Stimulated activated CD4-positive, alpha-beta T cell treated with anti-CD3 and anti-CD28 coated beads, Interleukin-15, amount 100 ng/mL, for 24 hours (primary cell): ENCODE results near the gene NEURL1B.
A peak's percentile ranks its signal among the peaks of the same experiment; 100 is the strongest.
"Not testable (repeated sequence)": the region's sequence is repeated elsewhere in the genome, so short reads cannot be mapped to it uniquely, and the experiment has no call there.

ENCODE experiments used
- DNase-seq: peaks from one replicate; pipeline ENCODE4 v3.0.0-alpha.2; 2020

Gene NEURL1B

DNA sequence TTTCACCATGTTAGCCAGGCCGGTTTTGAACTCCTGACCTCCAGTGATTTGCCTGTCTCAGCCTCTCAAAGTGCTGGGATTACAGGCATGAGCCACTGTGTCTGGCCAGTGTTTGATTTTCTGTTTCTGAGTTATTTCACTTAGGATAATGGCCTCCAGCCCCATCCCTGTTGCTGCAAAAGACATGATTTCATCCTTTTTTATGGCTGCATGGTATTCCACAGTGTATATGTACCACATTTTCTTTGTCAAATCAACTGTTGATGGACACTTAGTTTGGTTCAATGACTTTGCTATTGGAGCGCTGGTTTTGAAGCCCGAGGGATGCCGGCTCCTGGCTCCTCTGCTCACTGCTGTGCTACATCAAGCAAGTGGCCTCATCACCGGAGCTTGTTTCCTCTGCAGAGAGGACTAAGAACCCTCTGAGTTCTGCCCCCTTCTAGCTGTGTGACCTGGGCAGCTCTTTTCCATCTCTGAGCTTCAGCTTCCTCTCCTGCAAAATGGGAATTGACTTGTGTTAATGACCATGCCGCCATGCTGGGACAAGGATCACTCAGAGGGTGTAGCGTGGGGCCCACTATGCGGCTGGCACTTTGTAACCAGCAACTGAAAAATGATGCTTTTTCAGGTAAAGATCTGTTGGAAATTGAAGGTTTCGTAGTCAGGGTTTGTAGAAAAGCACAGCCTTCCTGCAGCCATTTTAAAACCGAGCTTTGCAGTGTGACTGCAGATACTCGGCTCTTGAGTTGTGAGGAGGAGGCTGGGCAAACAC lies 4.6 kb upstream of the NEURL1B start:
- no peak for DNase-seq

- no peak for DNase-seq
Measured at GRCh38 chr5:172637110-172637580, 3.9 kb upstream of the NEURL1B start.

DNA sequence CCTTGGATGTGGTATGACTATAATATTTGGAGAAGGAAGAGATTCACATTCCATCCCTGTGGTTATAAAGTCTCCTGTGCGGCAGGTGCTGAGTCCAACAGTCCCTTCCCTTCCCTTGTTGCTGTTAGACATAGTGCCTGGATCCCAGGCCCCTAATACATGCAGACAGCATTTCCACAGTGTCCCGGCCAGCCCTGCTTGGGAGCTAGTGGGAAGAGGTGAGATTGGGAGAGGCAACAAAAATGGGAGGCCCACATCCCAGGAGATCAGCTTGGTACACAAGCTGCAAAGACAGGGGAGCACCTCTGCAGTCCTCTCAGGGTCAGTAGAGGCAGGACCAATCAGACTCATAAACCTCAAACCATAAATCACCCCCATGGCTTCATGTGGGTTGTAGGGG lies 3.3 kb upstream of the NEURL1B start:
- DNase-seq = no peak

DNA sequence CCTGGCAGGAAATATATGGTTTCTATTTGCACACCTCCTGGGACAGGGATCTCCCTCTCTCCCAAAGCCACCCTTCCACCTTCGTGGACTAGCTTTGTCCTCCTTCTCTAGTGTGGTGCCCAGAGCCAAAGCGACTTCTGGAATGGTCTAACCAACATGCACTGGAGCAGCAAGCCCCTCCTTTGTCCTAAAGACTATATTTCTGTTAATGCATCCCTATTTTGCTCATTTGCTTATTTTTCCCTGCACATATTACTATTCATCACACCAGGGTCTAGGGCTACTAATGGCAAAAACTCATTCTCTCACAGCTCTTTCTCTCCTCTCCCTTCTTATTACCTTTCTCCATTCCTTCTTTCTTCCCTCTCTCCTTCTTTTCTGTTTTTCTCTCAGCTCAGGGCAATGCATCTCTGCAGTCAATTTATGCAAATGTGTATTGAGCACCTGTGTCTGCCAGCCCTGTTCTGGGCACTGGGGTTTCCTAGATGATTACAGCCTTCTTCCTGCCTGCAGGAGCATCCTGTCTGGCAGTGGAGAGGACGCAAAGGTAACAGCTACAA lies 2.8 kb upstream of the NEURL1B start:
- no peak for DNase-seq

- no peak for DNase-seq
Measured at GRCh38 chr5:172640139-172640538, 924 bp upstream of the NEURL1B start.

DNA sequence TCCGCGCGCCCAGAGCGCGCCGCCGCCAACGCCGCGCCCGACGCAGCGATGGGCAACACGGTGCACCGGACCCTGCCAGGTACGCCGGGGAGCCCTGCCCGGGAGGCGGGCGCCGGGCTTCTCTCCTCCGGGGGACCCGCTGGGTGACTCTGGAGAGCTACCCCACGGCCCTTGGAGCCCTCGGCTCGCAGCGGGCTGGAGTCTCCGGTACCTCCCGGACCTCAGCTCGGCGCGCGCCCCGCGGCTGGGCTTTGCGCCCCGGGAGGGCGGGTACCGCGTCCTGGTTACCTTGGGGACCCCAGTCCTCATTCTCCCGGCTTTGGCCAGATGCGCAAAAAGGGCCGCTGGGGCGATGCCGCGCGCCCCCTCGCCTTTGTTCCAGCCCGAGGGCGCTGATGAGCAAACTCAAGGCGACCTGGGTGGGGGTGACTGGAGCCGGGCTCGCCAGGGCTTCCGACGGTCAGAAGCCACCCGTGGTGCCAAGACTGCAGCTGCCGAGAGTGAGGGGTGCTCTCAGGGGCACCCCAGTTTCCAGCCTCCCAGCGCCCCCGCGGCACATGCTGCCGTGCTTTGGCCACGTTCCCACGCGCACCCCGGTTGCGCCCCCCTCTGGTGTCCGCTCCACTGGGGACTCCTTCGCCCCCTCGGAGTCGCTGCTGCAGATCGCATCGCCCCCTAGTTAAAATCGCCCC lies 442 bp downstream of the NEURL1B start:
- DNase-seq = peak; percentile 14

DNA sequence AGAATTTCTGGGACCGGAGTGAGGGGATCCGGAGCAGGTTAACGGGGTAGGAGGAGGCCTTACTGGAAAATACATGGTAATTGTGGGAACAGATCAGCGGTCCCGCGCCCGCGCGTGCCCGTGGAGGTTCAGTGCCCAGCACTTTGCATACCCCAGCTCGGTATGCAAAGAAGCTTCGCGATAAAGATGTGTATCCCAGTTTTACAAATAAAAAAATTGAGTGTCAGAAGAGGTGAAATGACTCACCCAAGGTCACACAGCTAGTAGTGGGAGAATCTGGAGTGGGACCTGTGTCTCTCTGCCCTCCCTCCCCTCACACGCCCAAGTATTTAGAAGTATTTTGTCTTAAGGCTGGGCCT lies 967 bp downstream of the NEURL1B start:
- no peak for DNase-seq

DNA sequence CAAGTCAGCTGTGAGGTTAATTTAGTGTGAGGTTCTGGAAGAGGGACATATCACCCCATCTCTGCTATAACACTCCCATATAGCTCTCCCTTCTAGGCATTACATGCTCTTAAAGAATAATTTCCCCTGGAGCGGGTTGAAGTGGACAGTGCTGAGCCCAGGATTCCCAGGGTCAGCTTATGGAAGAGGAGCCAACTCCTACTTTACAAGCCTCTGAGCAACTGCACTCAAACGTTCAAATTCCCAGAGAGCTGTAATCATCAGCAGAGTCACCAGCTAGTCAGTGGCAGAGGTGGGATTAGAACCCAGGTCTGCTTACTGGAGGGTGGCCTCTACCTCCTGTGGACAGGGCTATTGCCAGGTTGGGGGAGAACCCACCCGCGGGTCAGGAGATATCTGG lies 1.4 kb downstream of the NEURL1B start:
- DNase-seq = no peak

GRCh38 chr5:172642926-172643871 lies 2.1 kb downstream of the NEURL1B start:
- no peak for DNase-seq

DNA sequence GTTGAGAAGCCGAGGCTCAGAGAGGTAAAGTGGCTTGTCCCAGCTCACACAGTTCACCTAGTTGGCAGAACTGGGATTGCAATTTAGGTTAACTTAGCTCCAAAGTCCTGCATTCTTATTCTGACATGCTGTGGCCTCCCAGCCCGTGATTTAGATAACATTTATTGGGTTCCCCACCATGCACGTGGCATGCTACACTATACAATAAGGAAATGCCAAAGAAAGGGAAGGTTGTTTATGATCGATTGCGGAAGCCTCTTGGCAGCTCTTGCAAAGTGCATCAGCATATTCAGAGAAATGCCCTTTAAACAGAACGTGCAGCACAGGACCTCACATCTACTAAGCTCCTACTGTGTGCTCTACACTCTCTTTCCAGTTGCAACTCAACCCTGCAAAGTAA lies 3.2 kb downstream of the NEURL1B start:
- no peak for DNase-seq

DNA sequence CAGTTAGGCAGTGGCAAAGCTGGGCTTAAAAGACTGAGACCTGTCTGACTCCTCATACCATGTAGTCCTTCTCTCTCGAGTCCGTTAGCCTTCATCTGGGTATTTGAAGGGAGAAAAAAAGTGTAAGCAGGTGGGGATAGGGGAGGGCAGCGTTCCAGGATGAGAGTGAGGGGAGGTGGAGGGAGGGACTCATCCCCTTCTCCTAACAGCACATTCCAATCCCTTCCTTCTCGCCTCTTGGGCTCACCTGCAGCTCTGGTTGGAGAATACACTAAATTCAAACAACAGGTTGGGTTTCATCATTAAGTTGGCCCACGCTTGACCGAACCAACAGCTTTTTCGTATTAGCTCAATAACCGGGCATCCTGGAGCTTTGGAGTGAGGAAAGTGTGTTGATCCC lies 3.6 kb downstream of the NEURL1B start:
- DNase-seq = no peak

DNA sequence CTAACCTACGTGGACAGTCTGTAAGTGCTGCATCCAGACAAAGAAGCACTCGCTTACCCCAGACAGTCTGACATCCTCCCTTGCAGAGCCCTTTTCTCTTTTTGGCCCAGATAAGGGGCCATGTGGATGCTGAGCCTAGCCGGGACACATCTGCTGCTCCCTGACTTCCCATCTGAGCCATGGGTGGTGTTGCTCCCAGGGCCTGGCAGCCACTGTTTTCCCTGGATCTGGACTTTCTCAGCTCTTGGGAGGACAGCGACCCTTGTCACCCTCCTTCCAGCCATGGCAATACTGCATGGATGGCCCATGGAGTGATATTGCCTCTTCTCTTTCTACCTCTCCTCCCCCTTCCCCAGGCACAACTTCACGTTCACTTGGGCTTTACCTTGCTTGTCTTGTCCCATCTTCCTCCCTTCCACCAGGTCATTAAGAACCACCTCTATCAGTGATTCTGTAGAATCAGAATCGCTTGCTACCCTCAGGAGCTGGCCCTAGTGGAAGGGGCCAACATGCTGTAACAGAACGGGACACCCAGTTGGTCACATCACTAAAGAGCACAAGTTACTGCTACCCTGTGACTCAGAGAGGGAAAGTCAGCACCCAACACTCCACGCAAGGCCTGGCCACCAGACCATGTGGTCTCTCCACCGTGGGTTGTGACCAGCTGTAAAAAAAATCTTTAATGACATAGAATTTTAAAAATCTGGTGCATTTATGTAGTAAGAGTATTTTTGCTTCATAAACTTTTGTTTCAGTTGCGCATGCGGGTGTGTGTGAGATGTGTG lies 4.4 kb downstream of the NEURL1B start:
- no peak for DNase-seq

- no peak for DNase-seq
Measured at GRCh38 chr5:172646716-172647285, 5.7 kb downstream of the NEURL1B start.

DNA sequence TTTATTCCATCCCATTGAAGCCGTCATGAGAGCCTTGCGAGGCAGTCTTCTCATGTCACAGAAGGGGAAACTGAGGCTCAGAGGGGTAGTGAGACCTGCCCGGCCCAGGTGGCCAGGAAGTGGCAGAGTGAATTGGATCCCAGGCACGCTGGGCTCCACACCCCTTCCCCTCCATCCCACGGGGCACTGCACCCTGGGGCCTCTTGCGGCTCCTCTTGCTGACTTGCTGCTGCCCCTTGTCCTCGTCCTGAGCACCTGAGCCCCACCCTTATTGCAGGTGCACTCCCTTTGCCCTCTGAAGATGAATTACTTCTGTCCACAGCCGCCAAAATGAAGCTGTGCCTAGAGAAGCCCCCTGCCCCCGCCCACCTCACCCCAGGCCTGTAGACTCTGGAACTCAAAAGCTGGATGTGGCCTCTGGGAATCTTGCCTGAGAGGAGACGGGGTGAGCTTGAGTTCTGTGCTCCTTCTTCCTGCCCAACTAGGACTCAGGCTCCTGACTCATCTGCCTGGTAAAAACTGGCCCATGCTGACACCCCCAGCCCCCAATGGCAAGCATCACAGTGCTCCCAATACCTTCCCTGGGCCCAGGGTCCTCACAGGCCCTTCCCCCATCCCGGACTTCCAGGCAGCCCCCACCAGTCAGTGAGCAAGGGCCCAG lies 6.4 kb downstream of the NEURL1B start:
- DNase-seq = no peak

DNA sequence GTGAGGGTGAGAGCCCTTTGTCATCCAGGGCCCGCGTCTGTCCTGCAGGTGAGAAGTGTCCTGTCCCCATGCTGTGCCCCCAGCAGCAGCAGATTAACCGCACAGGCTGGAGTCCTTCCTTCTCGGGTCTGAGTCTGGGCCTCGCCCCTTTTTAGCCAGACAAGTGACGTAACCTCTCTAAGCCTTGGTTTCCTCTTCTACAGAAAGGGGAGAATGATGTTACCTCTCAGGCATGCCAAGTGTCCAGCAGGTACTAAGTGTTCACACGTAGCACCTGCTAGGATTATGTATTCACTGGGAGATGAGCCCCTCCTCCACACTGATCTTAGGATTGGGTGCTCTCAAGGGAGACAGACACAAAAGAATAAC lies 6.9 kb downstream of the NEURL1B start:
- DNase-seq = no peak

- no peak for DNase-seq
Measured at GRCh38 chr5:172648755-172649154, 7.7 kb downstream of the NEURL1B start.

- not testable (repeated sequence) for DNase-seq
Measured at GRCh38 chr5:172656496-172656895, 15.4 kb downstream of the NEURL1B start.

GRCh38 chr5:172657524-172658233 lies 16.6 kb downstream of the NEURL1B start:
- DNase-seq = not testable (repeated sequence)

DNA sequence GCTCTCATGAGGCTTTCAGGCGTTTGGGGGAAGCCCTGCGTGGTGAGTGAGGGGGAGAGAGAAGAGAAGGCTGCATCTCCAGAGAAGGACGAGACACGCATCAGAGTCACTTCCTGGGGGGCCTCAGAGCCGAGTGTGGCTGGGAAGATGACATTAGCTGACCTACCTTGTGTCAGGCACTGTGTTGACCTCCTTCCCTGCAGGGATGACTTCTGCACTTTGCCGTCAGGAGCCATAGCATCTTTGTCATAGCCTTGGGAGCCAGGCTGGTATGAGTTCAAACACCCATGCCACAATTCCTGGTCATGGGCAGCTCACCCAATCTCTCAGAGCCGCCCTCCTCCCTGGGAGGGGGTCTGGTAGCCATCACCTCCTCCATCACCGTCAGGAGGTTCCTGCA lies 17.3 kb downstream of the NEURL1B start:
- no peak for DNase-seq

DNA sequence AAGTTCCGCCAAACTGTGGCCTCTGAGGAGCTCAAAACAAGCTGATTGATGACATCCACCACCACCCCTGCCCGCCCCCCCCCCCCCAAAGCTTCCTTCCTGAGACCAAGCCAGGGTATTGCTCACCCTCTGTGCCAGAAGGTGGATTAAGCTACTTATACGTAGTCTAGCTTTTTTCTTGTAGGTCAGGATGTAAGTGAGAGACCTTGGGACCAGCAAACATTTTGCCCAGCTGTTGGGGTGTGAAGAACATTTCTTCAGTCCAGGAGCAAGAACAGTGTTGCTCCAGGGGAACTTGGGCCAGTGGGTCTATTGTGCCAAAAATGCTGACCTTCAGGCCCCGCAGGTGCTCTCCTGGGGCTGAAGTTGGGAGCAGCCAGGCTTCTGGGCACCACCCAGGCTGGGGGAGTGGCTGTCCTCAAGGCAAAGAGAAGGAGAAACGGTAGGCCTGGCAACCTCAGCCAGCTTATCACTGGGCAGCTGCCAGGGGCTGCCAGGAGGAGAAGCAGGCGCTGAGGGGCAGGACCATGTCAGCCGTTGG lies 18.0 kb downstream of the NEURL1B start:
- DNase-seq = no peak

DNA sequence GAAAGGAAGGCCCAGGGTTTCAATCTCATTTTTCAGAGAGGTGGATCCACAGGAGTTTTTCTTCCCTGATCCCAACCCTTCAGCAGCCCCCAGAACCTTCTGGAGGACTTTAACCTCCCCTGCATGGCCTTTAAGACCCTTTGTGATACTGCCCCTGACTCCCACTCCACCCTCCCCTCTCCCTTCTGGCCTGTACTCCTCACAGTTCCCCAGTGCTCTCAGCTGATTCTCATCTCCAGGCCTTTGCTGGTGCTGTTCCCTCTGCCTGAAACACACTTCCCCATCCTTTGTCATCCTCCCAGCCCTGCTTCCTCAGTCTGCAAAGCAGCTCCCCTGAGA lies 18.5 kb downstream of the NEURL1B start:
- no peak for DNase-seq
